Glutamatergic neuron (in vitro differentiated cells): ENCODE measurements around the gene ZNF132. TPM values are rescaled to one million over a fixed set of nuclear protein-coding genes. Genes with fewer than 3 reads are reported as not detected.

Source experiments
- DNase-seq: peaks from one replicate; pipeline ENCODE4 v3.0.0; 2022
- H3K27ac Mint-ChIP-seq: one replicate; pipeline ENCODE4 v1.8.0; 2020; ENCODE audit warnings: mild to moderate bottlenecking, mixed read lengths, inconsistent platforms; ENCODE audit not compliant: unreplicated experiment
- H3K27me3 Mint-ChIP-seq: one replicate; pipeline ENCODE4 v1.8.0; 2020; ENCODE audit warnings: mild to moderate bottlenecking, moderate library complexity, mixed read lengths, inconsistent platforms; ENCODE audit not compliant: unreplicated experiment
- H3K36me3 Mint-ChIP-seq: one replicate; pipeline ENCODE4 v1.8.0; 2020; ENCODE audit warnings: mild to moderate bottlenecking, mixed read lengths, inconsistent platforms; ENCODE audit not compliant: unreplicated experiment
- H3K4me1 Mint-ChIP-seq: one replicate; pipeline ENCODE4 v1.8.0; 2020; ENCODE audit warnings: mild to moderate bottlenecking, low read depth, mixed read lengths, inconsistent platforms; ENCODE audit not compliant: unreplicated experiment
- H3K4me3 Mint-ChIP-seq: one replicate; pipeline ENCODE4 v1.8.0; 2020; ENCODE audit warnings: mild to moderate bottlenecking, mixed read lengths, inconsistent platforms; ENCODE audit not compliant: unreplicated experiment
- H3K9me3 Mint-ChIP-seq: one replicate; pipeline ENCODE4 v1.8.0; 2020; ENCODE audit warnings: mild to moderate bottlenecking, moderate library complexity, mixed read lengths, inconsistent platforms; ENCODE audit not compliant: unreplicated experiment
- total RNA-seq: library from RNA; stranded (reverse); fragmentation: NEBNext Ultra II Directional; extraction: Animal tissue kit (Norgen Biotek cat#: 25700); gene quantifications from one replicate; pipeline ENCODE4 v1.2.1, GENCODE V29; 2021; ENCODE audit not compliant: unreplicated experiment
- TF ChIP-seq, protein P1 (sequence below): fragments of 200-600 bp; sonication (generic); IDR thresholded peaks from one replicate; pipeline ENCODE4 v1.5.0; 2021; ENCODE audit not compliant: partially characterized antibody, unreplicated experiment

Gene ZNF132
- total RNA-seq, 1 donor from 2014 or later = 4.9 TPM

DNA sequence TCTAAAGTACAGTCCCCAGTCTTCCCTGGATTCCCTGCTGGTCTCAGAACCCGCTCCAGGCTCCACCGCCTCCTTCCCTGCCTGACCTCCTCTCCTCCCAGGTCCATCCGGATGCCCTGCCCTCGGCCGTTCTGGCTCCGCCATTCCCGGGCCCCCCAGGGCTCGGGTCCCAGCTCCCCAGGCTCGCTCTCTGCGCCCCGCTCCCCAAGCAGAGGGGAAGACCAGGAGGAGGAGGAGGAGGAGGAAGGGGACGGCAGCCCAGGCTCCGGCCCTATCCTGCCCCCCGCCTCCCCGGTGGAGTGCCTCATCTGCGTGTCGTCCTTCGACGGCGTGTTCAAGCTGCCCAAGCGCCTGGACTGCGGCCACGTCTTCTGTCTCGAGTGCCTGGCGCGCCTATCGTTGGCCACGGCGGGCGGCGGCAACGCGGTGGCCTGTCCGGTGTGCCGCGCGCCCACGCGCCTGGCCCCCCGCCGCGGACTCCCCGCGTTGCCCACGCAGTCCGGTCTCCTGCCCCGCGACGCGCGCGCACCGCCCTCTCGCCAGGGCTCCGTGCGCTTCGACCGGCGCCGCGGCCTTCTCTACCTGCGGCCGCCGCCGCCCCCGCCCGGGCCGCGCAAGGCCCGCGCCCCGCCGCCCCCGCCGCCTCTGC, 43.9 kb downstream of the ZNF132 start:
- Mint-ChIP-seq H3K36me3 (no peaks in the 10 kb centered on the region), H3K27ac (no peak overlapping the region), H3K9me3 (peaks cover 13% of the 10 kb centered on the region), H3K4me1 (no peaks in the 10 kb centered on the region), H3K4me3 (no peak overlapping the region), H3K27me3 (peaks cover 8% of the 10 kb centered on the region)
- TF ChIP-seq, protein P1, sequence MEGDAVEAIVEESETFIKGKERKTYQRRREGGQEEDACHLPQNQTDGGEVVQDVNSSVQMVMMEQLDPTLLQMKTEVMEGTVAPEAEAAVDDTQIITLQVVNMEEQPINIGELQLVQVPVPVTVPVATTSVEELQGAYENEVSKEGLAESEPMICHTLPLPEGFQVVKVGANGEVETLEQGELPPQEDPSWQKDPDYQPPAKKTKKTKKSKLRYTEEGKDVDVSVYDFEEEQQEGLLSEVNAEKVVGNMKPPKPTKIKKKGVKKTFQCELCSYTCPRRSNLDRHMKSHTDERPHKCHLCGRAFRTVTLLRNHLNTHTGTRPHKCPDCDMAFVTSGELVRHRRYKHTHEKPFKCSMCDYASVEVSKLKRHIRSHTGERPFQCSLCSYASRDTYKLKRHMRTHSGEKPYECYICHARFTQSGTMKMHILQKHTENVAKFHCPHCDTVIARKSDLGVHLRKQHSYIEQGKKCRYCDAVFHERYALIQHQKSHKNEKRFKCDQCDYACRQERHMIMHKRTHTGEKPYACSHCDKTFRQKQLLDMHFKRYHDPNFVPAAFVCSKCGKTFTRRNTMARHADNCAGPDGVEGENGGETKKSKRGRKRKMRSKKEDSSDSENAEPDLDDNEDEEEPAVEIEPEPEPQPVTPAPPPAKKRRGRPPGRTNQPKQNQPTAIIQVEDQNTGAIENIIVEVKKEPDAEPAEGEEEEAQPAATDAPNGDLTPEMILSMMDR = no peak
- DNase-seq = no peak

DNA sequence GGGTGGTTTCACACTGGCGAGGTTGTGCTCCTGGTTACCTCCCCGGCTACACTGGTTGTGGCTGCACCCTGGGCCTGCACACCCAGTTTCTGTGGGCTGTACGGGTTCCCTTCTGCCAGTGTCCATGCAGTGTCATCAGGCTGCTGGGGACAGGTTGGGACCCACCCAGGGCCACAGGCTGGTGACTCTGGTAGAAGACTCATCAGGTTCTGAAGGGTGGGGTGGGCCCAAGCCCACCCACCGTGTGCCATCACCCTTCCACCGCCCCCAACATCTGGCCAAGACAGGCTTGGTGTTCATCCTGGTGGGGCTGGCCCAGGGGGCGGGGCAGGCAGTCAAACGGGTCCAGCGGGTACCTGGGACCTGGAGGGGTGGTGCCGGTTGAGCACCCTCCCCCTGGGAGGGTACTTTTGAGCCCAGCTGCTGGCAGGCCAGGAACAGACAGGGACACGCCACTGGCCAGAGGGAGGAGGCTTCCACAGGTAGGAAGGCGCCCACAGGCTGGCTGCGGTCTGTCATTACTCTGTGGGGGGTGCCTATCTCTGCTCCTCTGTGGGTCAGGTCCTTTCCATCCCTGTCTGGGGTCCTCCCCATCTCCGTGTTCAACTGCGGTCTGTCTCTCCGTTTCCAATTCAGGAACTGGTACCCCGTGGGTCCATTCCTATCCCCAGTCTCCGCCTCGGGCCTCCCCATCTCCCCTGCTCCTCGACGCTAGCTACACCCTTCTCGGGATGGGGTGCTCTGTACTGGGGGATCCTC, 44.6 kb downstream of the ZNF132 start, which contains the start of gene RNF225:
Gene RNF225 (plus strand): TSS at position 437 of the 759 bp plus-strand sequence. CDS start 434 bp downstream, outside the sequence.
- TF ChIP-seq, protein P1 = no peak
- Mint-ChIP-seq H3K9me3 (peaks cover 13% of the 10 kb centered on the region), H3K4me3 (no peak within 1 kb of the TSS), H3K4me1 (no peaks in the 10 kb centered on the region), H3K27me3 (peaks cover 8% of the 10 kb centered on the region), H3K27ac (peak within 1 kb of the TSS; percentile 23), H3K36me3 (no peaks in the 10 kb centered on the region)
- no peak for DNase-seq

DNA sequence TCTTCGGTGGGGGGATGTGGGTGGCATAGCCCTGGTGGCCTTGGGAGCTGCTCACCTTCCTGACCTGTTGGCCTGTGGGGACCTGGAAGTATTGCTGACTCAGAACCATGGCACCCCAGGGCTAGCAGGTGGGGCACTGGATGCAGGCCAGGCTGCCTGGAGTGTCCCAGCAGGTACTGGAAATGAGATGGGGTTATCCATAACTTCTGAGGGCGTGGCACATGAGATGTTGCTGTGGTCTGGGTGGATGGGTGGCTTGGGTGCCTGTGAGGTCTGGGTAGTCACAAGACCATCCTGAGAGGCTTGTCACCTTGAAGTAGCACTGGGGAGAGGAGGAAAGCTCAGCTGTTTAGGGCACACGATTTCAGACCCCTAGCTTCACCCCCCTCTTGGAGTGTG, 45.1 kb downstream of the ZNF132 start:
- Mint-ChIP-seq H3K9me3 (peaks cover 12% of the 10 kb centered on the region), H3K4me3 (no peak overlapping the region), H3K36me3 (no peaks in the 10 kb centered on the region), H3K4me1 (no peaks in the 10 kb centered on the region), H3K27ac (peak overlapping the region; percentile 23), H3K27me3 (peaks cover 8% of the 10 kb centered on the region)
- DNase-seq = no peak
- TF ChIP-seq, protein P1 = no peak

DNA sequence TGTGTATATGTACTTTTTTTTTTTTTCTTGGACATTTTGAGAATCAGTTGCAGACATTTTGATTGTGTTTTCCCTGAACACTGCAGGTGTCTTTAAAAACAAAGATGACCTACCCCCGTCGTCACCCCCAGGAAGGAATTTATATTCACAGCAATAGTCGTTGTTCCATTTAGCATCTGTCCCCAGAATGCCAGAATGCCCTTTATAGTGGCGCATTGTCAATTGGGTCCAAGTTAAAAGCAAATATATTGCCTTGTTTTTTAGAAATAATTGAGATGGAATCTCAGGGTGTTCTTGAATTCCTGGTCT, 46.3 kb downstream of the ZNF132 start:
- peaks cover 8% of the 10 kb centered on the region for H3K9me3 Mint-ChIP-seq
- H3K27ac Mint-ChIP-seq = no peak overlapping the region
- H3K4me1 Mint-ChIP-seq = no peaks in the 10 kb centered on the region
- no peak for DNase-seq
- TF ChIP-seq, protein P1 = no peak
- H3K27me3 Mint-ChIP-seq = peaks cover 8% of the 10 kb centered on the region
- H3K4me3 Mint-ChIP-seq = no peak overlapping the region
- no peaks in the 10 kb centered on the region for H3K36me3 Mint-ChIP-seq

DNA sequence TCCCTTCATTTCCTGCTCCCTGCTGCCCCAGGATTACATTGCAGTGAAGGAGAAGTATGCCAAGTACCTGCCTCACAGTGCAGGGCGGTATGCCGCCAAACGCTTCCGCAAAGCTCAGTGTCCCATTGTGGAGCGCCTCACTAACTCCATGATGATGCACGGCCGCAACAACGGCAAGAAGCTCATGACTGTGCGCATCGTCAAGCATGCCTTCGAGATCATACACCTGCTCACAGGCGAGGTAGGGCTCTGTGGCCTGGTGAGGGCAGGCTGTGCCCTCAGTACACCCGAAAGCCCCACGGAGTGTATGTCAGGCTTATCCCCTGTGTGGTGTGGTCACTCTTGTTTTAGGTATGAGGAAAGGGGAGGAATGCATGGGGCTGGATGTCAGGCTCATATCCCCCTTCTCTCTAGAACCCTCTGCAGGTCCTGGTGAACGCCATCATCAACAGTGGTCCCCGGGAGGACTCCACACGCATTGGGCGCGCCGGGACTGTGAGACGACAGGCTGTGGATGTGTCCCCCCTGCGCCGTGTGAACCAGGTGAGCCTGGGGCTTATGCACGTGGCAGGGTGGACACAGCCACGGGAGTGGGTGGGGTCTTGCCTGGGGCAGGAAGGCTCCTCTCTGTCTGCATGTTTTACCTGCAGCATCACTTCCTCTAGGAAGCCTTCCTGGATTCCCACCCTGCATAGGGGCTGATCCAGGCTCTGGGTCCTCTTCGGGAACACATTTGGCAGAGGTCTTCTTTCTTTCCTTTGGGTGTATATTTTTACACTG, 46.8 kb downstream of the ZNF132 start:
- Mint-ChIP-seq H3K27ac (no peak overlapping the region), H3K9me3 (peaks cover 8% of the 10 kb centered on the region), H3K4me1 (peaks cover 2% of the 10 kb centered on the region), H3K27me3 (peaks cover 8% of the 10 kb centered on the region), H3K4me3 (no peak overlapping the region), H3K36me3 (no peaks in the 10 kb centered on the region)
- DNase-seq = no peak
- TF ChIP-seq, protein P1 = no peak
